NCI-H774 (cell line): Measurements from ENCODE around the gene SEMA6A.

ENCODE experiments used
- DNase-seq: peaks from one replicate; lab custom pipeline; 2025; lab: John Stamatoyannopoulos, UW

SEMA6A gene

DNA sequence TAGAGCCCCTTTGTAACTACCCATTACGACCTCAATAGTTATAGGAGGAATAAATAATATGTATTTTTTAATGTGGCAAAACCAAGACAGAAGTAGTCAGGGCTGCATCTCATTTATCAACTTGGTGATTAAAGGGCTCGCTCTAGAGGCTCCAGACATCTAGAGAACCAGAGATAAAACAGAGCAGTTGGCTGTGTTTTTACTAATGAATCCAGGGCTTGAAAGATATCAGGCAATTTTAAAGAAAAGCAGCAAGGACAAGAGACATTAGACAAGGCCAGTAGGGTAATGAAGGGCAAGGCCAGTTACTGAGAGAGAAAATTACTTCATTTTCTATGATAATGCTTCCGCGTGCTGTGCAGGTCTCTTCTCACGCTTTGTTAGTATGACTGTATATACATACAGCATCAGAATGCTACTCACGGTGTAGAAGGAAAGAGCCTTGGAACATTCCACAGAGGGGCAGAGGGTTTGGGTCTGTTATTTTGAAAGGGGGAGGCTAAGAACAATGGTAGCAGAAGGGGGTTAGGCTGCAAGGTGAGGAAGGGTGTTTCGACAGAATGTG lies 110.4 kb downstream of the SEMA6A start:
- no peak for DNase-seq

GRCh38 chr5:116462500-116462899 lies 112.1 kb downstream of the SEMA6A start:
- no peak for DNase-seq

- no peak for DNase-seq
Measured at GRCh38 chr5:116459301-116459700, 115.3 kb downstream of the SEMA6A start.

DNA sequence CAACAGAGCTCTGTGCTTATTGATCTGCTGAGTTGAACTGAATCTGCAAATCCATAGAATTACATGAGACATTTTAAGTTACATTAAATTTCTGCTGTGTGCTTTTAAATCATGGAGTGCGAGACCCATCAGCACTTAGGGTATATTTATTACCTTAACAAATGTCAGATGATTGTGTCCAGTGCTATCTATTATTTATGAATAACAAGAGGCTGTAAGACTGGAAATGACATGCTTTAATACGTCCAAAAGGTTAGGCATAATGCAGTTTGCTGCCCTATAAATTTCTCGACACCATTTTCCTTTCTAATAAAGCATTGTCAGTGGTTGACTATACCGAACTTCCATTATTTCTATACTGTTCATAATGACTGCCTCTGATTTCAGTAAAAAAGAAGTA lies 117.6 kb downstream of the SEMA6A start:
- DNase-seq: no peak

GRCh38 chr5:116456036-116456435 lies 118.6 kb downstream of the SEMA6A start:
- DNase-seq: no peak

- DNase-seq: no peak
Measured at GRCh38 chr5:116455061-116455460, 119.6 kb downstream of the SEMA6A start.

DNA sequence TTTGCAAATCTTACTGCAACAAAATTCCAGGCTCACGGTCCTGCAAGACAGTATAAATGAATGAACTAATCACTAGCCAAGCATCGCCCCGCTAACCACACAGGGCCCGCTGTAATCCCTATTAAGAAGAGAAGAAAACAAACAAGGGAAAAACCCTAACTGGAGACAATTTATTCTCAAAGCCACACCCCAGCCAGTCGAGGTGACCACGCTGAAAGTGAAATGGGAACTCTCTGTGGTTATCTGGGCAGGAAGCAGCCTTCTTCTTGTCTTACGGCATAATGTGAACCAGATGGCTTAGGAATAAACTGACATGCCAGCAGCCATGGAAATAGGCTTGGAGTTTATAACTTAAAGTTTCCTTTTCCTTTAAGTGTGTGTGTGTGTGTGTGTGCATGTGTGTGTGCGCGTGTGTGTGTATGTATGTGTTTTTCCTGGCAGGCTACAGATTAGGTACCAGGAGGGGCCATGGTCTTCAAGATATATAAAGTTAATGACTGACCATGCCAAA lies 120.2 kb downstream of the SEMA6A start:
- no peak for DNase-seq

- no peak for DNase-seq
Measured at GRCh38 chr5:116453988-116454411, 120.6 kb downstream of the SEMA6A start.

- DNase-seq: peak; percentile 6
Measured at GRCh38 chr5:116452774-116453368, 121.8 kb downstream of the SEMA6A start.

- no peak for DNase-seq
Measured at GRCh38 chr5:116451905-116452450, 122.6 kb downstream of the SEMA6A start.

DNA sequence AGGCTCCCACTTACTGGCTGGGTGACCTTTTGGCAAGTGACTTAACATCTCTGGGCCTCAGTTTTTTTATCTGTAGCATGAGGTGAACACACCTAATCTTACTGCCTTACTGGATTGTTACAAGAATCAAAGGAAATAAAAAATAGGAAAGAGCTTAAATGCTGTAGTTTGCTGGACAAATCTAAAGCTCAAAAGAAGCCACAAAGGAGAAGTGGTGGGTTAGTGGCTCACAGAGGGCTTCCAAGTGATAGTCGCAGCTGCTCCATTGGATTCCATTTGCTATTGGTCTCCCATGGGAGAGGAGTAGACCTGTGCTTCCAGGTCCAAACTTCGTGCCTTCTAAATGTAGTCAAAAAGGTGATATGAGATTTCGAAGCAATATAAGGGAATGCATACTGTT lies 123.6 kb downstream of the SEMA6A start:
- no peak for DNase-seq

DNA sequence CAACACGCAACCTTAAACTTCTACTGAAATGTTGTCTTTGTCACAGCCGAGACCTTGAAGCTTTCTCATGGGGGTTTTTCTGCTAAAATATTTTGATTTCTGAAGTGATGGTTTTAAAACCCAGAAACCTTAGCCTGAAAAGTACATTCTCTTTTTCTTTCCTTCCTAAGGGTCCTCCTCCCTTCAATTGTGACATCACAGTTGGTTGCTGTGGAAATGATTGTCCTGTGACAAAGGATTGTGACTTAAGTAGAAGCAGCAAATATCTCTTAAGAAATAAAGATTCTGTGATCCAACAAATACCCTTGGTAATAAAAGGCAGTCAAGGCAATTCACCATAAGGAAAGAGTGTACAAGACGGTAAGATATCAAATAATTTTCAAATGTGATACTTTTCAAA lies 125.2 kb downstream of the SEMA6A start:
- no peak for DNase-seq

DNA sequence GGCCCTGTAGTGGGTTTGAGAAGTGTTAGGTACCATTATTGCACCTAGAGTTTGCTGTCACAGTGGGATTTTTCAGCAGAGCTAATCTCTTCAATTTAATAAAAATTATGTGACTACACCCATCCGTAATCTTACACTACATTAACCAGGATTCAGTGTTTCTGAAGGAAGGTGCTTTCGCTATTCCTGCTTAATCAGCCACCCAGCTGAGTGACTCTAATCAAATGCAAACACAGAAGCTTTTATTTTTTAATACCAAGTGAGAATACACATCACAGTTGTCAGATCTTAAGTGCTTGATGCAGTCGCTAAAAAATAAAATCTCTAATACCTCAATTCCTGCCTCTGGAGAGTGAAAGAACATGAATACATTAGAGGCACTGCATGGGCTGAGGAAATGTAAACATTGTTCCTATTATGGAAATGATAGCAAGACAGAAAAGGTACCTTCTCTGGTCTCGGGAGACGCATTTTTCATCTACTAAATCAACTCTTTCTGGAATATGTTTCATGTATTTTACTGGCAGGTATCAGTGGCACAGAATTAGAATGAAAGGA lies 125.7 kb downstream of the SEMA6A start:
- no peak for DNase-seq

- DNase-seq: no peak
Measured at GRCh38 chr5:116448450-116448849, 126.2 kb downstream of the SEMA6A start.

GRCh38 chr5:116446356-116447005 lies 128.1 kb downstream of the SEMA6A start:
- DNase-seq: no peak

DNA sequence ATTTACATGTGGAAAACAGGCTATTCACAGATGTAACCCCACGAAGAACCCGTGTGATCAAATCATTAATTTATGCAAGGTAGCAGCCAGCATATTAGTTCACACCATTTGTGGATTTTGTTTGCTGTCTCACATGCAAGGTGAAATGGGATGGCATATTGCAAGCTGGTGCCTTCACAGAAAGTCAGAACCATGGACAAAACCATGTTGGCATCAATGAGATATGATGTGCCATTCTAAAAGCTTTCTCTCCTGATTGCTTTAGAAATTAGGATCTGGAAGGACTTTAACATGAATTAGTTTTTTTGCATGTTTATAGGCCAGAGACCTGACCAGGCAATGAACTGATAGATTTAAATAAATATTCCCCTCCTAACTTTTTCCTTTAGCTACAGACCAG lies 129.3 kb downstream of the SEMA6A start:
- no peak for DNase-seq

GRCh38 chr5:116444373-116445295 lies 130.0 kb downstream of the SEMA6A start:
- peak; percentile 17 for DNase-seq

- DNase-seq: no peak
Measured at GRCh38 chr5:116442931-116443551, 131.6 kb downstream of the SEMA6A start.

DNA sequence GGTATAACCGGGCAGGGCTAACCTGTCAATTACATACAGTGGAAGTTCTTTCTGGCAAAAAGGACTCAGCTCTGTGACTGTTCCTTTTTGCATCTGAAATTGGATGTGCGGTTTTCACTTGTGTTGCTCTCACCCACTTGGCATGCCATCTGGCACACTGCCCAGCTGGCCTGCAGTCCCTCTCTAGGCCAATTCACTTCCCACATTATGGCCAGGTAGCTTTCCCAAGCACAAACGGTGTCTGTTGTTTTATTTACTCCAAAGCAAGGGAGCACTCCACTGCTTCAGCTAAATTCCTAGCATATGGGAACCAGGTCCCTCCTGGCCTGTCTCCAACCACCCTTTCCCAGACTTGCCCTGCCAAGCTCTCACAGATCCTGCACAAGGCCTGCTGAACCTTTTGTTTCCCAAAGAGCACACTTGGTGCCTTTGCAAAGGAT lies 132.5 kb downstream of the SEMA6A start:
- peak; percentile 8 for DNase-seq

GRCh38 chr5:116441223-116441622 lies 133.4 kb downstream of the SEMA6A start:
- DNase-seq: peak; percentile 13

GRCh38 chr5:116440457-116441001 lies 134.1 kb downstream of the SEMA6A start:
- DNase-seq: no peak
